Psoas muscle (tissue), 8 donors: ENCODE results near the gene SLC38A8. TPM values are rescaled to one million over a fixed set of nuclear protein-coding genes. Genes with fewer than 3 reads are reported as not detected.

ENCODE experiments used
- ATAC-seq, 4 donors: fragments of 200-7000 bp; cut with Tn5 transposase; one replicate each; pipeline ENCODE4 v1.9.1; 2020; ENCODE audit warnings: moderate library complexity in 3 of 4, mild to moderate bottlenecking in 2 of 4
- DNase-seq, 2 donors: peaks; one replicate each; pipeline ENCODE4 v3.0.0-alpha.2; 2020
- H3K27ac ChIP-seq: fragments of 200-600 bp; one replicate; pipeline ENCODE4 v1.8.0; 2022
- H3K27me3 ChIP-seq, 3 donors: fragments of 200-600 bp in 1 of 3; one replicate each; pipeline versions ENCODE4 v1.6.1 to v1.8.0; 2013 to 2022; ENCODE audit warnings: low read length in 2 of 3, mild to moderate bottlenecking in 2 of 3, moderate library complexity in 1 of 3; ENCODE audit not compliant: insufficient read depth in 3 of 3
- H3K36me3 ChIP-seq, 2 donors: fragments of 200-600 bp in 1 of 2; one replicate each; pipeline versions ENCODE4 v1.6.1 to v1.8.0; 2013 to 2022; ENCODE audit warnings: low read depth in 1 of 2, mild to moderate bottlenecking in 1 of 2, moderate library complexity in 1 of 2; ENCODE audit not compliant: insufficient read depth in 1 of 2
- H3K4me1 ChIP-seq: fragments of 200-600 bp; one replicate; pipeline ENCODE4 v1.8.0; 2022
- H3K4me3 ChIP-seq: fragments of 200-600 bp; one replicate; pipeline ENCODE4 v1.8.0; 2022; ENCODE audit warnings: mild to moderate bottlenecking
- H3K9me3 ChIP-seq: fragments of 200-600 bp; one replicate; pipeline ENCODE4 v1.8.0; 2022
- WGBS, 3 donors: extraction: QIAGEN DNeasy Blood & Tissue Kit; methylation state at CpG; one replicate each; pipeline versions ENCODE4 v1.1.6 to v1.1.7; 2013; 5-methylcytosine and 5-hydroxymethylcytosine counted together
- intact Hi-C, 2 donors: fragments of 100-400 bp; cut with DNase I; formaldehyde crosslinking; loops; one replicate each; pipeline versions ENCODE4 v1.11.0 to v1.14.2; 2022
- polyA plus RNA-seq, 3 donors: library from polyadenylated mRNA; stranded (reverse); fragments of 200-250 nt; gene quantifications; one replicate each; pipeline ENCODE4 v1.2.3, GENCODE V29; 2013
- total RNA-seq, 4 donors: library from RNA; stranded (reverse); fragmentation: NEBNext Ultra II Directional in 2 of 4; extraction: Animal tissue kit (Norgen Biotek cat#: 25700) in 2 of 4; gene quantifications; one replicate each; pipeline versions ENCODE4 v1.2.1 to v1.2.4, GENCODE V29; 2021 to 2023
- TF ChIP-seq, protein P1 (sequence below): fragments of 200-600 bp; IDR thresholded peaks from one replicate; pipeline ENCODE4 v1.8.0; 2022; ENCODE audit warnings: antibody characterized with exemption
- donor health status: healthy with polysubstance abuse.
- donor health status: DM: no; HTN: no; CAD: no; lungs with moderate emphysema.
- donor health status: Bipolar disorder and iron deficiency.
- donor health status: healthy.
- donor health status: DM: yes; HTN: yes; CAD: no.
- donor health status: DM: no; HTN: no; CAD: no.
- donor health status: DM: no; HTN: no; CAD: no.
- donor health status: DM: yes; HTN: yes; CAD: no.

SLC38A8 gene
- total and polyA plus RNA-seq, 7 donors = 0.21 to 0.52 TPM; not detected in 5

DNA sequence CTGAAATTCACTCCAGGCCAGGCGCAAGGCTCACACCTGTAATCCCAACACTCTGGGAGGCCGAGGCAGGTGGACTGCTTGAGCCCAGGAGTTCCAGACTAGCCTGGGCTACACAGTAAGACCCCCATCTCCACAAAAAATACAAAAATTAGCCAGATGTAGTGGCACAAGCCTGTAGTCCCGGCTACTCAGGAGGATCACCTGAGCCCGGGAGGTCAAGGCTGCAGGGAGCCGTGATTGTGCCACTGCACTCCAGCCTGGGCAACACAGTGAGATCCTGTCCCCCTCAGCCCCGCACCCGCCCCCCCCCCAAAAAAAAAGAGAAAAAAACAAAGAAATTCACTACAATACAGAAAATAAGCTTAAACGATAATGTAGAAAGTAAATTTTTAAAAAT is 42.7 kb upstream of the SLC38A8 start:
- H3K27me3 ChIP-seq = no peaks in the 10 kb centered on the region
- intact Hi-C loops = loop anchor here in 1 of 2 donors (5.0 kb wide), 1 partner anchor 92 kb away; no protein-coding TSS in a partner anchor
- peaks cover 18 to 98% of the 10 kb centered on the region in 2 donors for H3K36me3 ChIP-seq
- ATAC-seq (no peak), DNase-seq (no peak)
- no peak overlapping the region for H3K4me3 ChIP-seq
- no peak overlapping the region for H3K27ac ChIP-seq
- peaks cover 5% of the 10 kb centered on the region for H3K4me1 ChIP-seq
- WGBS, 3 donors = 92 to 96% (median 93%) methylated on average over 8 of the region's 8 CpGs
- H3K9me3 ChIP-seq = no peaks in the 10 kb centered on the region
- TF ChIP-seq, protein P1, sequence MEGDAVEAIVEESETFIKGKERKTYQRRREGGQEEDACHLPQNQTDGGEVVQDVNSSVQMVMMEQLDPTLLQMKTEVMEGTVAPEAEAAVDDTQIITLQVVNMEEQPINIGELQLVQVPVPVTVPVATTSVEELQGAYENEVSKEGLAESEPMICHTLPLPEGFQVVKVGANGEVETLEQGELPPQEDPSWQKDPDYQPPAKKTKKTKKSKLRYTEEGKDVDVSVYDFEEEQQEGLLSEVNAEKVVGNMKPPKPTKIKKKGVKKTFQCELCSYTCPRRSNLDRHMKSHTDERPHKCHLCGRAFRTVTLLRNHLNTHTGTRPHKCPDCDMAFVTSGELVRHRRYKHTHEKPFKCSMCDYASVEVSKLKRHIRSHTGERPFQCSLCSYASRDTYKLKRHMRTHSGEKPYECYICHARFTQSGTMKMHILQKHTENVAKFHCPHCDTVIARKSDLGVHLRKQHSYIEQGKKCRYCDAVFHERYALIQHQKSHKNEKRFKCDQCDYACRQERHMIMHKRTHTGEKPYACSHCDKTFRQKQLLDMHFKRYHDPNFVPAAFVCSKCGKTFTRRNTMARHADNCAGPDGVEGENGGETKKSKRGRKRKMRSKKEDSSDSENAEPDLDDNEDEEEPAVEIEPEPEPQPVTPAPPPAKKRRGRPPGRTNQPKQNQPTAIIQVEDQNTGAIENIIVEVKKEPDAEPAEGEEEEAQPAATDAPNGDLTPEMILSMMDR = no peak

DNA sequence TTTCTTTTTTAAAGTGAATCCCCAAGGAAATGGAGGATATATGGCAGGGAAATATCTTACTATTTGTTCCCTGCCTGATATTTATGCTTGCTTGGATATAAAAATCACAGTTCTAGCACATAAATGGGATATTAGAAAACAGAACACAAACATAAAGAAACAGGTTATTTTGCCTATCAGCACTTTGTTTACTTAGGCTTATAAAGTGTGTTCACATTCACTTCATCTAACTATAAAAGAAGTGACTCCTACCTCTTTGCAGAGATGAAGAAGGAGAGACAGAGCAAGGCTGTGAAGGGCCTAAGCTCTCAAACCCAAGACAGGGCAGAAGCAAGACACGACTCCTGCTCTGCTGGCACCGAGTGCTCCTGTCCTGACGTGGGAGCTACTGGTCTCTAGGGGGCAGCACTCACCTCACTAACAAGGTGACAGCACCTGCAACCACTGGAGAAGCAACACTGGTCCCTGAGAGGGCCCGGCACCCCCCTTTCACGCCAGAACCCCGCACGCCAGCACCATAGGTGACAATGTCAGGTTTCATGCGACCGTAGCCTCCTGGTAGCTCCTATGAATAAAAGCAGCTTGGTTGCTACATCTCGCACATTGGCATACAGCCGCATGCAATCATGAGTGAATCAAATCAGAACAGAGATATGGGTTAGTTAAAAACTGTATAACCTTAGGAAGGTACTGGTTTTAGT is 42.1 kb upstream of the SLC38A8 start:
- Histone ChIP-seq H3K27me3 (no peaks in the 10 kb centered on the region), H3K4me1 (peaks cover 10% of the 10 kb centered on the region), H3K36me3 (peaks cover 18 to 98% of the 10 kb centered on the region in 2 donors), H3K9me3 (no peaks in the 10 kb centered on the region), H3K27ac (no peak overlapping the region), H3K4me3 (no peak overlapping the region)
- intact Hi-C loops = loop anchor here (5.0 kb wide), 2 partner anchors 93 to 103 kb away; partner anchors contain the start of gene TAF1C (in 1 of the 2)
- 59 to 63% (median 63%) methylated on average over 11 of the region's 11 CpGs for WGBS, 3 donors
- ATAC-seq = peak; percentile 59 to 83 (median 72)
- peak; percentile 41 to 72 for DNase-seq
- TF ChIP-seq, protein P1 = peak; percentile 65

DNA sequence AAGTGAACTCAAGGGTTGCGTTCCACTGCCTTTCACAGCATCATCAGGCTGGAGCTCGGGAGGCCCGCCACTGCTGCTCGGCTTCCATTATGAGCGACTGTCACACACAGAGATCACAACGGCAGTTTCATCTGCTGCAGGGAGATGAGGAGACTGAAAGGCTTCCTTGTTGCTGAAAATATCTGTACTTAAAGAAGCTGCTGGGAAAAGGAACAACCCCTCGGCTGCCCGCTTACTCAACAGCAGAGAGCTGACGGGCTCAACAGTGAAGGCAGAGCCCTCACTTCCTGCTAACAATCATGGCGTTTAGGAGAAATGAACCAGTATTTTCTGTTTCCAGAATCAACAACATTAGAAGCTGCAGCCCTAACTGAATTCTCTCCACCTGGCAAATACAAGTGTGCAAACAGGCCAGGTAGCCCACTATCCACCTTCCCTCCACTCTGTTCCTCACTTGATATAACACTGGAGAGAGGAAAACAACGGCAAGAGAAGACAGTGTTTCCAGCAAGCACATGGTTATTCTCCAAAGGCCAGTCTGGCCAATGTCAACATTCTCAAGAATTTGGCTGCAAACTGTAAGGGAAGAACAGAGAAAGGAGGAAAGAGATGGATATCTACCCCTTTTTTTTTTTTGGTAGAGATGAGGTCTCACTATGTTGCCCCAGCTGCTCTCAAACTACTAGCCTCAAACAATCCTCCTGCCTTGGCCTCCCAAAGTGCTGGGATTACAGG is 40.4 kb upstream of the SLC38A8 start:
- Histone ChIP-seq H3K4me1 (peaks cover 10% of the 10 kb centered on the region), H3K27me3 (no peaks in the 10 kb centered on the region), H3K9me3 (no peaks in the 10 kb centered on the region), H3K27ac (no peak overlapping the region), H3K4me3 (no peak overlapping the region), H3K36me3 (peaks cover 23 to 96% of the 10 kb centered on the region in 2 donors)
- intact Hi-C loops = loop anchor here in 1 of 2 donors (2.0 to 5.0 kb wide), 2 partner anchors 104 to 402 kb away; partner anchors contain the start of gene TAF1C
- no peak for ATAC-seq
- 85 to 90% (median 87%) methylated on average over 11 of the region's 11 CpGs for WGBS, 3 donors
- TF ChIP-seq, protein P1 = no peak
- DNase-seq = no peak

DNA sequence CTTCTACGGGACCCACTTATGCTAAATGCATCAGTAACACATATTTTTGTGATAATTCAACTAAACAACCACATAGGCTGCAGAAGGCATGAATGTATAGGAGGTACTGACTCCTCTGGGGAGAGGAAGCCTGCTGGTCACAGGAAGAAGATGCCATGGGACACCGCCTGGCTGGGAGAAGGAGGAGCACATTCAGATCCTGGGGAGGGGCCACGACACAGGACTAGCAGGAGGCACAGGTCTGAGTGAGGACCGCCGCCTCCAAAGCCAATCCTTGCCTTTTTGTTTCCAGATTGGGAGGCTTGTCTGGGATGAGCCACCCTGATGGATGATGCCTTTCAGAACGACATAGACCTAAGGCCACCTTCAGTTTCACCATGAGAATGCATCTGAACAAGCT is 39.5 kb upstream of the SLC38A8 start:
- DNase-seq (no peak), ATAC-seq (no peak)
- Histone ChIP-seq H3K9me3 (no peaks in the 10 kb centered on the region), H3K4me3 (no peak overlapping the region), H3K27ac (no peak overlapping the region), H3K4me1 (peaks cover 10% of the 10 kb centered on the region), H3K27me3 (no peaks in the 10 kb centered on the region), H3K36me3 (peaks cover 19 to 96% of the 10 kb centered on the region in 2 donors)
- intact Hi-C loops = loop anchor here in 1 of 2 donors (2.0 to 5.0 kb wide), 2 partner anchors 105 to 403 kb away; partner anchors contain the start of gene TAF1C
- 80 to 90% (median 88%) methylated on average over 6 of the region's 6 CpGs for WGBS, 3 donors
- TF ChIP-seq, protein P1 = no peak
